ENCODE data around the gene KAT8. TPM values are rescaled to one million over a fixed set of nuclear protein-coding genes. Genes with fewer than 3 reads are reported as not detected.

Gene KAT8
- total RNA-seq, 1 experiment from 2014 or later: 44.9 TPM

- intact Hi-C loops (cut with micrococcal nuclease): no loop called here
- H3K36me3 ChIP-seq (ENCODE audit: control insufficient read depth in 1 of 2, insufficient read depth in 2 of 2, low read length in 2 of 2): peaks cover 7 to 13% of the 10 kb centered on the region in 2 experiments; a peak in 2 of 4 replicates
- H3K4me2 ChIP-seq (ENCODE audit: low read length): no peak overlapping the region
- RAD21 ChIA-PET (ENCODE audit: low non-redundant PET in 1 of 2, low total read pairs in 2 of 2, uncharacterized antibody in 2 of 2, unreplicated experiment in 2 of 2): no interaction called here
- CTCF ChIA-PET: no interaction called here
- H3K9ac ChIP-seq (ENCODE audit: low read length): no peak overlapping the region
- no peaks in the 10 kb centered on the region for H3K79me2 ChIP-seq (ENCODE audit: insufficient read depth, low read length)
- no peak for TF ChIP-seq ZFX (IDR thresholded peaks at IDR 0.05)
- TF ChIP-seq POLR2AphosphoS5 (IDR thresholded peaks at IDR 0.05; ENCODE audit: low read depth, low read length): peak; percentile 13; the same call in 1 of the 2 replicates
- BruUV-seq (replicated peaks): no TSS peak
- ATAC-seq: no peak
- H3K27ac ChIP-seq (ENCODE audit: low read depth, low read length): no peak overlapping the region
- POLR2A ChIA-PET: no interaction called here
- no peak overlapping the region for H3K4me3 ChIP-seq (replicated peaks in 1 of 2; ENCODE audit: low read depth in 1 of 2, low read length in 2 of 2)
- DNase-seq (ENCODE audit: low read depth, low spot score): no peak
- peaks cover 0 to 11% of the 10 kb centered on the region in 2 experiments; a peak in 1 of 4 replicates for H3K4me1 ChIP-seq (ENCODE audit: control insufficient read depth in 1 of 2, insufficient read depth in 2 of 2, low read length in 2 of 2)
- no peak overlapping the region for H2AFZ ChIP-seq (ENCODE audit: low read depth, low read length, poor library complexity, severe bottlenecking)
- H3K9me2 ChIP-seq (ENCODE audit: insufficient read depth): no peaks in the 10 kb centered on the region
- H3K27me3 ChIP-seq (ENCODE audit: insufficient read depth, low read length): no peaks in the 10 kb centered on the region
- no peaks in the 10 kb centered on the region for H4K20me1 ChIP-seq (ENCODE audit: insufficient read depth)
- no peaks in the 10 kb centered on the region for H3K9me3 ChIP-seq (ENCODE audit: control insufficient read depth in 1 of 2, insufficient read depth in 1 of 2, low read depth in 1 of 2, low read length in 2 of 2)
These were observed 33.5 kb upstream of the KAT8 start for GRCh38 chr16:31083981-31084380.

GRCh38 chr16:31084584-31085302 lies 32.7 kb upstream of the KAT8 start:
- RAD21 ChIA-PET (ENCODE audit: low non-redundant PET in 1 of 2, low total read pairs in 2 of 2, uncharacterized antibody in 2 of 2, unreplicated experiment in 2 of 2): no interaction called here
- Histone ChIP-seq H3K9ac (ENCODE audit: low read length) (no peak overlapping the region), H3K4me1 (ENCODE audit: control insufficient read depth in 1 of 2, insufficient read depth in 2 of 2, low read length in 2 of 2) (peaks cover 0 to 11% of the 10 kb centered on the region in 2 experiments; a peak in 1 of 4 replicates), H4K20me1 (ENCODE audit: insufficient read depth) (no peaks in the 10 kb centered on the region), H3K27ac (ENCODE audit: low read depth, low read length) (no peak overlapping the region; the same call in 1 of the 2 replicates), H3K79me2 (ENCODE audit: insufficient read depth, low read length) (no peaks in the 10 kb centered on the region), H3K4me3 (replicated peaks in 1 of 2; ENCODE audit: low read depth in 1 of 2, low read length in 2 of 2) (no peak overlapping the region), H3K27me3 (ENCODE audit: insufficient read depth, low read length) (no peaks in the 10 kb centered on the region), H2AFZ (ENCODE audit: low read depth, low read length, poor library complexity, severe bottlenecking) (no peak overlapping the region), H3K9me2 (ENCODE audit: insufficient read depth) (no peaks in the 10 kb centered on the region), H3K36me3 (ENCODE audit: control insufficient read depth in 1 of 2, insufficient read depth in 2 of 2, low read length in 2 of 2) (peaks cover 6% of the 10 kb centered on the region in 2 experiments; a peak in 2 of 4 replicates), H3K9me3 (ENCODE audit: control insufficient read depth in 1 of 2, insufficient read depth in 1 of 2, low read depth in 1 of 2, low read length in 2 of 2) (no peaks in the 10 kb centered on the region), H3K4me2 (ENCODE audit: low read length) (no peak overlapping the region)
- DNase-seq (ENCODE audit: low read depth, low spot score) (no peak), ATAC-seq (no peak)
- intact Hi-C loops (cut with micrococcal nuclease): no loop called here
- POLR2A ChIA-PET: no interaction called here
- CTCF ChIA-PET: interaction anchor here (0.6 kb wide), 1 partner anchor 10 kb away, joined by 3 read pairs; no protein-coding TSS in a partner anchor
- TF ChIP-seq RAD21 (IDR thresholded peaks at IDR 0.05; ENCODE audit: low read depth) (no peak), ATF3 (IDR thresholded peaks at IDR 0.05) (no peak), FOSL1 (IDR thresholded peaks at IDR 0.05; ENCODE audit: low read depth) (no peak)
- BruUV-seq (replicated peaks): no TSS peak
